HG03460 (cell line): Measurements from ENCODE around the gene PIGO.

Experiments
- ATAC-seq: cut with Tn5 transposase; IDR thresholded peaks from one replicate; pipeline ENCODE4 v1.9.1; 2021; ENCODE audit not compliant: unreplicated experiment

The PIGO gene

DNA sequence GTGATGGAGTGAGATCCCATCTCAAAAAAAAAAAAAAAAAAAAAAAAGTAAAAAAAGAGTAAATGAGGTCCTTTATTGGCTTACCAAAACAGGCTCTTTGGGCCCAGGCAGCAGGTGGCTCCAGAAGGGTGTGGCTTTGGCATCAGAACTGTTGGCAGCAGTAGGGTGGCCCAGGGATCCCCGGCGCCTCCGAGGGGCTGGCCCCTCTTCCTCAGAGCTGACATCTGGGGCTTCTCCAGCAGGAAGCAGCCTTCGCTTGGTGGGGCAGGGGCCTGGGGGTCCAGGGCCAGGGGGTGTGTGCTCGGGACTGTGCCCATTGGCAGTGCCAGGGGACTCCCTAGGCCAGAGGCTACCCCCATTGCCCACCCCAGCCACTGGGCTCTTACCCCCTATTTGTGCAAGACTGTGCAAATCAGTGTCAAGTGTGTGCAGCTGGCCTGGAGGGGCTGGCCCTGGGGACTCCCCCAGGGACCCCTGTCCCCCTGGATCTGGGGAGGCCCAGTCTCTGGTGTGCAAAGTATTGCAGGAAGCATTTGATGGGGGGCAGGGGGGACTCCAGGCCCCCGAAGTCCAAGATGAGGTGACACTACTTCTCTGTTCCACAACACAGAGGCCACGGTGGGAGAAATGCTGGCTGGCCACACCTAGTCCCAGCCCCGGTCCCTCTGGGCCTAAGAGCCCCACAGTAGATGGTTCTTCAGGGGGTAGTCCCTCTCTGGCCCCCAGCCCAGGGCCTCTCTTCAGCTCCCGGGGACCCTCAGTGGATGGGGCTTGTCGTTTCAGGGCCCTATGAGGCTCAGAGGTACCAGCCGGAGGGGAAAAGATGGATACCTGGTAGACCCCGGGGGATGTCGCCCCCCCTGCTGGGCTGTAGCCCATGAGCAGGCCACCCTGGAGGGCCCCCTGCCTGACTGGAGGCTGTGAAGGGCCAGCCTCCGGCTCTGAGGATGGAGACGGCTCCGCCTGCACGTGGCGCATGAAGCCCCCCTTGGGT lies 11.2 kb upstream of the PIGO start:
- ATAC-seq = no peak

- ATAC-seq = no peak
These were observed 9.9 kb upstream of the PIGO start for GRCh38 chr9:35106343-35106730.

DNA sequence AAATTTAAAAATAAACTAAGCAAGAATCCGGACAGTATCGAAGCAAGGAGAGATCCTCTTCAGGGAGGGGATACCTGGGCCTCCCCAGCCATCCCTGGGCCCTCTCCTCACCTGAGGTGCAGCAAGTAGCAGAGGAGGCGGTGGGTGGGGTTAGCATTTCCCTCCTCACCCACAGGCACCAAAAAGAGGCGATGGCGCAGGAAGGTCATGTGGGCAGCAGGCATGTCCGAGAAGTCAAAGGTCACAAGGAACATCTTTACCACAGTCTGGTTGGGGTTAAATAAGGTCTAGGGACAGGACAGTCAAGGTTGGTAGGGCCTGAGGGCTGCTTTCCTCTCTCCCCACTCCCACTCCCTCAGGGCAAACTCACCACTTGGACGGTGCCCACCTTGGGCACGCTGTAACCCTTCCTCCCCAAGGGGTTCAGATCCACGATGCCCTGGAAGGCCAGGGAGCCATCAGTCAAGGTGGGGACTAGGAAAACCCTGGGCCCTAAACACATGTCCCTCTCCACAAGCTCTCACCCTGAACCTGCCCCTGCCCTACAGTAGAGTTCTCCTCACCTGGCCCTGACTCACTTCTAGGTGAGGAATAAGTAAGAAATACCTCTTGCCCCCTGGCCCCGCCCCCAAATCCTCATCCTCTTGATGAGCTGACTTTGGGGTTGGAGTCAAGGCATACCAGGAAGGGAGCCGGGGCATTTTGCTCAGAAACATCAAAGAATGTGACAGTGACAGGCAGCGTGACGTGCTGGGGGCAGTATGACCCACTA lies 9.4 kb upstream of the PIGO start:
- no peak for ATAC-seq

DNA sequence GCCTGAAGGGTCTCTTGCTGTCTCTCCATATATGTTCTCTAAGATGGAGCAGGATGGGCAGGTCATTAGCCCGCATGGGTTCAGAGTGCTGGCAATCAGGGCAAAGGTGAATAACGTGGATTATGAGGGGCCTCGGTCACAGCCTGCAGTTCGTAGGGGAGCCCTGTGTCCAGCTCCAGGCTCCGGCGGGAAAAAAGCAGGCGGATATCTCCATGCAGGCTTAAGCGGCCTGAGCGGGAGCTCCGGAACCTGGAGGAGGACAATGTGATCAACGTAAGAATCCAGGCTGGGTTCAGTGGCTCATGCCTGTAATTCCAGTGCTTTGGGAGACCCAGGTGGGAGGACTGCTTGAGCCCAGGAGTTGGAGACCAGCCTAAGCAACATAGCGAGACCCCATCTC lies 8.7 kb upstream of the PIGO start:
- ATAC-seq = no peak

- ATAC-seq = no peak
These were observed 8.2 kb upstream of the PIGO start for GRCh38 chr9:35104586-35104985.

DNA sequence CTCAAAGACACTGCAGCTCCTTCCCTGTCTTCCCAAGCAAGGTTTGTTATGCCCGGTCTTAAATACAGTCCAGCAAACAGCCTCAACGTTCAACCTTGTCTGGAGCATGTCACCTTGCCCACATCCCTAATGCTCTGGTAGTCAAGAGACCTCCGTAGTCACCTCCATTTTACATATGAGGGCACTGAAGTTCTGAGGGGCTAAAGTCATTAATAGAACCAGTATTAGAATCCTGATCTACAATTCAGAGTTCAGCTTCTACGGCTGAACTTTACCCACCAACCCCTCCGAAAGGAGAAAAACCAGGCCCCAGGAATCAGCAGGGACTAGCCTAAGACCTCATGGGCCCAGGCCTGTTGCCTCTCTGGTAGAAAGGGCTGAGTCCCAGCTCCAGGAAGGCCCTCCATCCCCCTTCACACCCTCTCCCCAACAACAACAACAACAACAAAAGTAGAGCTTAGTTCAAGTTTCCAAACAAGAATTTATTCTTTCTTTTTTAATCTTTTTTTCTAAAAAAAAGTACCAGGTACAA lies 7.3 kb upstream of the PIGO start:
- ATAC-seq = no peak

GRCh38 chr9:35102769-35103659 lies 6.6 kb upstream of the PIGO start, which contains the start of gene STOML2:
TSS of gene STOML2 (minus strand) at chr9:35103131. CDS start at chr9:35103094, 37 bp downstream.
- peak; percentile 98 for ATAC-seq

- no peak for ATAC-seq
These were observed 6.0 kb upstream of the PIGO start for GRCh38 chr9:35102465-35102768.

- no peak for ATAC-seq
These were observed 1.2 kb upstream of the PIGO start for GRCh38 chr9:35097573-35097972.

DNA sequence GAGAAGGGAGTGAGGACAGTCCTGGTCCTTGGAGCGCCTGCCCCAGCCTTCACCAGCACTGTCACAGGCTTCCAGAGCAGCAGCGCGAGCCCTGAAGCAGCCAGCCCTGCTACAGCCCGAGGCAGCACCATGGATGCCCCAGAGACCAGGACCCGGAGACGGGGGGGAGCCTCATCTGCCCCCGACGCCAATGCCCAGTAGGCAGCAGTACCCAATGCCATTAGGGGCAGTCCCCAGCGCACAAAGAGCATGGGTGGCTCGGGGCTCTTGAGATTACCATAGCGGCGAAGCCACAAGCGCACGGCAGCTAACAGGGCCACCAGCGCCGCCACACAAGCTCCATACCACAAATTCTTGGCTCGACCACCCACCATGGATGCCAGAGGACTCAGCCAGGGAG lies 4.9 kb downstream of the PIGO start:
- ATAC-seq = no peak

DNA sequence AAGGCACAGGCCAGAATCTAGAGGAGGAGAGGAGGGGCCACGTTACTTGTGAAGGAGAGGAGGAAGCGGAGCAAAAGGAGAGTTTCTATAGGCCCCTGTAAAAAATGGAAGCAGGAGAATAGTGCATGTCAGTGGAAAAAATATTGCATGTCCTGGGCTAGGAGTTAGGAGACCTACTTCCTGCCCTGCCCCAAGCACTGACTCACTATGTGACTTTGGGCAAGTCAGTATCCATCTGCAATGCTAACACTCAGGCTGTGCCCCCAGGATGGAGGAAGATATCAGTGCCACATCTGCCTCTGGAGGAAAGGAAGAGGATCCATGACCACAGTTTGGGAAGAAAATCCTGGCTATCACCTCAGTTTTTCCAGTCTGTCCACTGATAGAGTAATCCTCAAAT lies 7.0 kb downstream of the PIGO start:
- ATAC-seq = no peak

- ATAC-seq = no peak
These were observed 11.3 kb downstream of the PIGO start for GRCh38 chr9:35085078-35085477.

- peak; percentile 91 for ATAC-seq
These were observed 16.7 kb downstream of the PIGO start, which contains the start of gene FANCG for GRCh38 chr9:35079426-35080341. TSS of gene FANCG (minus strand) at chr9:35079942. CDS start at chr9:35079524, 418 bp downstream.

DNA sequence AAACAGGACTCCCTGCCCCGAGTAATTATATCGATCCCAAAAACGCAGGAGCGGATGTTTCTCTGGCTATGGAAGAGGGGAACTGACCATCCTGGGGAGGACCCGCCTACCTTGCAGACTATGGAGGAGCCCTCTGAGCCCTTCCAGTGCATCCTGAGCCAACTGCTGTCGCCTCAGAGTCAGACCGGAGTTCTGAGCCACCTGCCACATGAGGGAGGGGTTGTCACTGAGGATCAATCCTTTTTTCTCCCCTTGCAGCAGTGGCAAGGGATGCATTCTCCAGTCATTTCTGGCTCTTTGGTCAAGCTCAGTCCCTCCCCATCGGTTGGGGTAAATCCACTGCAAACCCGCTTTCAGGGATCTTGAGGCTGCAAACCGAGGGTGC lies 17.4 kb downstream of the PIGO start:
- ATAC-seq = no peak

DNA sequence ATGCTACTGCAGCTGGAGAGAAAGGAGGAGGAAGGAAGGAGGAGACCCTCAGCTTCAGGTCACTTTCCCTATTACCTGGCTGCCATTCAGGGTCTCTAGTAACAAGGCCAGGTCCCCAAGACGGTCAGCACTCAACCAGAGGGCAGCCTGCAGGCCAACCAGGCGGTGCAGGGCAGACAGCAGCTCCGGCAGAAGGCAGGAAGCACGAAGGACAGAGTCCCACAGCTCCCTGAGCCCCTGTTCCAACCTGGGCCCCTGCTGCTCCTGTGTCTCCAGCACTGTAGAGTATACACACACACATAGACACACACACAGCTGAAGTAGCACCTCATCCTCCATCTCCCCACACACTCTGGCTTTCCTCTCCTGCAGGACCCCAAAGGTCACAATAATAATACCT lies 18.3 kb downstream of the PIGO start:
- ATAC-seq = no peak

- no peak for ATAC-seq
These were observed 19.5 kb downstream of the PIGO start for GRCh38 chr9:35076848-35077247.

GRCh38 chr9:35075358-35075757 lies 21.0 kb downstream of the PIGO start:
- ATAC-seq = no peak

- no peak for ATAC-seq
These were observed 21.6 kb downstream of the PIGO start for GRCh38 chr9:35074791-35075190.

- ATAC-seq = no peak
These were observed 22.2 kb downstream of the PIGO start for GRCh38 chr9:35074141-35074540.

DNA sequence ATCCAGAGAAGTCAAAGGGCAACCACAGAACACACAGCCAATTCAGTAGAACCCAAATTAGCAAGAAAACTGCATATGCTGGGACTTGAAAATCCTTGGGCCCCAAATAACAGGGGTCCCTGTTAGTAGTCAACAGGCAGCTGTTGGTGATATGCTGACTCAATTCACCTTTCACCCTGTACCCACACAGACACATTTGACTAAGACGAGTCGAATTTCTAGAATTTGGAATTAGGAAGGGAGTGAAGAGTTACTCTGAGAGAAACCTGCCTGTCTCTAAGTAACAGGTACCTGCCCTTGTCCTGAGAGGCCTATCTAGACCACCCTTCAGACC lies 23.1 kb downstream of the PIGO start:
- no peak for ATAC-seq
